PFSK-1 (cell line): Measurements from ENCODE around the gene ENOX2.

Experiments used
- REST ChIP-seq, 2 experiments: IDR thresholded peaks; 2 replicates each; pipeline versions ENCODE4 v1.6.1 to v1.8.0; 2011 to 2012; ENCODE audit warnings: low read depth in 2 of 2, low read length in 2 of 2, control low read depth in 1 of 2, inconsistent platforms in 1 of 2, mild to moderate bottlenecking in 1 of 2, moderate library complexity in 1 of 2; ENCODE audit not compliant: insufficient read depth in 1 of 2
- TAF1 ChIP-seq: IDR thresholded peaks from 2 replicates; pipeline ENCODE4 v1.6.1; 2012; ENCODE audit warnings: low read length, control low read depth, borderline replicate concordance; ENCODE audit not compliant: insufficient read depth

GRCh38 chrX:130834830-130835229 is 68.2 kb downstream of the ENOX2 start:
- TF ChIP-seq REST (IDR thresholded peaks at IDR 0.05; ENCODE audit: insufficient read depth in 1 of 2, low read depth in 2 of 2, low read length in 2 of 2) (no peak), TAF1 (no peak)
